HUES64 (cell line): ENCODE results near the gene FLOT1.

ENCODE experiments used
- H3K27ac ChIP-seq: 2 replicates; pipeline ENCODE4 v1.7.0; 2013; ENCODE audit warnings: low read depth, low read length, inconsistent platforms
- H3K27me3 ChIP-seq: 2 replicates; pipeline ENCODE4 v1.6.1; 2013; ENCODE audit warnings: mild to moderate bottlenecking, low read length; ENCODE audit not compliant: insufficient read depth
- H3K36me3 ChIP-seq: 2 replicates; pipeline ENCODE4 v1.6.1; 2013; ENCODE audit warnings: mild to moderate bottlenecking, low read length; ENCODE audit not compliant: insufficient read depth
- H3K4me1 ChIP-seq: 2 replicates; pipeline ENCODE4 v1.6.1; 2013; ENCODE audit warnings: mild to moderate bottlenecking, low read length, moderate library complexity; ENCODE audit not compliant: insufficient read depth
- H3K4me3 ChIP-seq: 2 replicates; pipeline ENCODE4 v1.5.1; 2013; ENCODE audit warnings: mild to moderate bottlenecking, low read length, moderate library complexity
- H3K9ac ChIP-seq: 2 replicates; pipeline ENCODE4 v1.6.1; 2013; ENCODE audit warnings: mild to moderate bottlenecking, low read depth, low read length
- H3K9me3 ChIP-seq: 2 replicates; pipeline ENCODE4 v1.6.1; 2013; ENCODE audit warnings: low read depth, low read length; ENCODE audit not compliant: insufficient read depth
- WGBS: fragments of 150-250, 120-280 bp; methylation state at CpG from one replicate; pipeline ENCODE4 v1.1.7; 2013; ENCODE audit warnings: missing lambda C conversion rate; 5-methylcytosine and 5-hydroxymethylcytosine counted together

Gene FLOT1

DNA sequence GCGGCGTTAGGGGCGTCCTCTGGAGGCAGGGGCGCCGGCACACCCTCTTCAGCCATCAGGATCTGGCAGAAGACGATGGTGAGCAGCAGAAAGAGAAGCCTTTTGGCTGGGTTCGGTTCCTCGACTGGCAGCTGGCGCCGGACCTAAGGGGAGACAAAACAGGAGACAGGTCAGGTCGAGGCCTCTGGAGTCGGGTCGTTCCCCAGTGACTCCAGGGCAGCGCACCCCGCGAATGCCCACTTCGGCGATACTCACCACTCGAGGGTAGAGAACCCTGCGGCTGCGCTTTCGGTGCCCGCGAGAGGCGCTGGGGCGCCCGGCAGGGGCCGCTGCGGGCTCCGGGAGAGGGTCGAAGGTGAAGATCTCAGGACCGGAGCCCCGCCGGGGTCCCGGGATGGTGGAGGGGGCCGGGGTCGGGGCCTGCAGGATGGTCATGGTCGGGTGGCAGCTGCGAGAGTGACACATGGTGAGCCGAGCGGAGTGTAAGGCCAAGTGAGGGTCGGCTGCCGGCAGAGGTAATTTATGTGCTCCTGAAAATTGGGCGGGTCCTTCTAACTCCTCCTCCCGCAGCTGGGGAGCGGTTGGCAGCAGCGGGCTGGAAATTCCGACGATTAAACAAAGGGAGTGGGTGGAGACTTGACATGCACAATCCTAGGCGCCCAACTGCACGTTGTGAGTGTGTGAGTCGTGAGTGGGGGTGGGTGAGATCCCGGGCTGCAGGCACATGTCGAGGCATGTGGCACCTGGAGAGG is 1.7 kb upstream of the FLOT1 start, which contains the start of gene IER3:
TSS of gene IER3 (minus strand) at position 494 of the 752 bp plus-strand sequence. CDS start at position 465, 29 bp downstream.
- H3K27ac ChIP-seq: peak within 1 kb of the TSS; percentile 54
- peak within 1 kb of the TSS; percentile 74 for H3K9ac ChIP-seq
- peak within 1 kb of the TSS; percentile 70 for H3K4me3 ChIP-seq

DNA sequence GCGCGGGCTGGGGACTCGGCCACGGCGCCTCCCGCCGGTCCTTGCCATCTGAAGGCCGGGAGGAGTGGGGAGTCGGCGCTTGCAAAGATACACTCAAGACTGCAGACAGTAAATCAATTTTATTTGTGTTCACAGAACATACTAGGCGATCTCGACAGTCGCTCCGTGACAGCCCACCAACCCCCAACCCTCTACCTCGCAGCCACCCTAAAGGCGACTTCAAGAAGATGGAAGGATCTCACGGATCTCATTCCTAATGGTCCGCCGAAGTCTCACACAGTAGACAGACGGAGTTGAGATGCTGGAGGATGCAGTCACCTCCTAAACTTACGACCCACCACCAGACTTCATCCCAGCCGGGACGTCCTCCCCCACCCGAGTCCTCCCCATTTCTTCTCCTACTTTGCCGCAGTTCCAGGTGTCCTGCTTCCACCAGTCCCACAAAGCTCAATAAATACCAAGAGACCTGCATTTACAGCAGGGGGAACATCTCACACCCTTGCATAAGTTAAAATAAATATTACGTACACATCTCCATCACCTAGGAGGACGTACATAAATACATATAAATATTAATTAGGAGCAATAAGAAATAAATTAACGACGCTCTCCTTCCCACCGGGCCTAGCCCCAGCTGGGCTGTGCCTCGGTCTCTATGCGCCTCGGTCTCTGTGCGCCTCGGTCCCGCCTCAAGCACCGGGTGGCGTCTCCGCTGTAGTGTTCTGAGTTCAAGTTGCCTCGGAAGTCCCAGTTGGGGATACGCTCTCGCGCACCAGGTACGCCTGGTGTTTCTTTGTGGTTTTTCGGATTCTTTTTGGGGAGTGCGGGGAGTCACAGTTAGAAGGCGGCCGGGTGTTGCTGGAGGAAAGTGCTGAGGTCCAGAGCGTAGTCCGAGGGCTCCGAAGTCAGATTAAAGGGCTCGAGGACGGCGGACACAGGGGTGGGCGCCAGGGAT is 889 bp upstream of the FLOT1 start:
- Histone ChIP-seq H3K4me3 (peak overlapping the region; percentile 70), H3K27ac (peak overlapping the region; percentile 76)

More for the DNA sequence above, 1.7 kb upstream of the FLOT1 start, which contains the start of gene IER3:
- Histone ChIP-seq H3K36me3 (peaks cover 20% of the 10 kb centered on the region), H3K4me1 (peaks cover 16% of the 10 kb centered on the region), H3K27me3 (peaks cover 4% of the 10 kb centered on the region; the same call in 1 of the 2 replicates), H3K9me3 (no peaks in the 10 kb centered on the region)
- WGBS: under 1% methylated on average over 54 of the region's 54 CpGs

DNA sequence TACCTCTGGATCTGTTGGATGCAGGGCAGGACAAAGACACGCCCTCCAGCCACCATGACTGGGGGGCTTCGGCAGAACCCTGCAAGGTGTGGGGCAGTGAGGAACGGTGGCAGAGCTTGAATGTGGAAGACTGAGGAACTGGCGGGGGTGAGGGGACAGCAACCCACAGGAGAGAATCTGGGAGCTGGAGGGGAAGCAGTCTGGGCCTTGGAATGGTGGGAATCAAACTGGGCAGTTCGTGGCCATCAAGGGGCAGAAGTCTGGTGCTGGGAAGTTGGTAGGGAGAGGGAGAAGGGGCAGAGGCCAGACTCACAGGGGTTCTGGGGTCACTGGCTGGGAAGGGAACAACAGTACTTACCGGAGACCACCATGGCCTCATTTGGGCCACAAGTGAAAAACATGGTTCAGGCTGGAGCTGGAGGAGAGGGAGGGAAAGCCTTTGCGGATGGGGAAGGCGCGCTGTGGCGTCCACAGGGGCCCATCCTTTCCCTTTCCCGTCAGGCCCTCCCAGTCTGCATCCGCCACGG is 635 bp downstream of the FLOT1 start:
- peak overlapping the region; percentile 70 for H3K4me3 ChIP-seq
- H3K9ac ChIP-seq: peak overlapping the region; percentile 74
- WGBS: 25% methylated on average over 13 of the region's 13 CpGs
- peaks cover 43% of the 10 kb centered on the region for H3K36me3 ChIP-seq
- no peaks in the 10 kb centered on the region for H3K9me3 ChIP-seq
- H3K27ac ChIP-seq: peak overlapping the region; percentile 76; the same call in 1 of the 2 replicates
- peaks cover 12% of the 10 kb centered on the region for H3K4me1 ChIP-seq
- H3K27me3 ChIP-seq: peaks cover 4% of the 10 kb centered on the region; the same call in 1 of the 2 replicates

More for the DNA sequence above, 889 bp upstream of the FLOT1 start:
- H3K4me1 ChIP-seq: peaks cover 12% of the 10 kb centered on the region
- no peaks in the 10 kb centered on the region for H3K9me3 ChIP-seq
- H3K36me3 ChIP-seq: peaks cover 28% of the 10 kb centered on the region
- H3K27me3 ChIP-seq: peaks cover 4% of the 10 kb centered on the region; the same call in 1 of the 2 replicates
- peak overlapping the region; percentile 74 for H3K9ac ChIP-seq
- 1% methylated on average over 53 of the region's 55 CpGs for WGBS

- H3K4me3 ChIP-seq: peak overlapping the region; percentile 70
- WGBS: 90% methylated on average over 8 of the region's 8 CpGs
Observed at GRCh38 chr6:30741063-30741779, 1.3 kb downstream of the FLOT1 start.

GRCh38 chr6:30740540-30740870 is 2.0 kb downstream of the FLOT1 start:
- Histone ChIP-seq H3K4me1 (peaks cover 12% of the 10 kb centered on the region), H3K4me3 (no peak overlapping the region), H3K27ac (no peak overlapping the region), H3K27me3 (peaks cover 4% of the 10 kb centered on the region; the same call in 1 of the 2 replicates), H3K9me3 (no peaks in the 10 kb centered on the region), H3K36me3 (peaks cover 55% of the 10 kb centered on the region), H3K9ac (no peak overlapping the region)
- WGBS: 97% methylated on average over 2 of the region's 2 CpGs

More at GRCh38 chr6:30741063-30741779, 1.3 kb downstream of the FLOT1 start:
- no peak overlapping the region for H3K27ac ChIP-seq
- H3K9me3 ChIP-seq: no peaks in the 10 kb centered on the region
- peaks cover 4% of the 10 kb centered on the region; the same call in 1 of the 2 replicates for H3K27me3 ChIP-seq
- H3K4me1 ChIP-seq: peaks cover 12% of the 10 kb centered on the region
- H3K36me3 ChIP-seq: peaks cover 48% of the 10 kb centered on the region
- peak overlapping the region; percentile 74; the same call in 1 of the 2 replicates for H3K9ac ChIP-seq

GRCh38 chr6:30738532-30738931 is 4.0 kb downstream of the FLOT1 start:
- peaks cover 7% of the 10 kb centered on the region; the same call in 1 of the 2 replicates for H3K4me1 ChIP-seq
- H3K4me3 ChIP-seq: no peak overlapping the region
- H3K27ac ChIP-seq: no peak overlapping the region
- 97% methylated on average over 5 of the region's 6 CpGs for WGBS
- no peak overlapping the region for H3K9ac ChIP-seq
- 0 out of 2 replicates have a peak, but pooled peaks cover 1% of the 10 kb centered on the region for H3K27me3 ChIP-seq
- H3K36me3 ChIP-seq: peaks cover 74% of the 10 kb centered on the region
- H3K9me3 ChIP-seq: no peaks in the 10 kb centered on the region

GRCh38 chr6:30735668-30736314 is 6.7 kb downstream of the FLOT1 start:
- WGBS: 97% methylated on average over 8 of the region's 8 CpGs
- no peak overlapping the region for H3K9ac ChIP-seq

GRCh38 chr6:30732237-30732943 is 10.1 kb downstream of the FLOT1 start:
- Histone ChIP-seq H3K27me3 (no peaks in the 10 kb centered on the region), H3K9ac (no peak overlapping the region), H3K27ac (no peak overlapping the region), H3K4me3 (no peak overlapping the region), H3K36me3 (peaks cover 80% of the 10 kb centered on the region), H3K4me1 (no peaks in the 10 kb centered on the region), H3K9me3 (no peaks in the 10 kb centered on the region)
- WGBS: 95% methylated on average over 12 of the region's 12 CpGs

More at GRCh38 chr6:30735668-30736314, 6.7 kb downstream of the FLOT1 start:
- Histone ChIP-seq H3K4me3 (no peak overlapping the region), H3K27me3 (no peaks in the 10 kb centered on the region), H3K9me3 (no peaks in the 10 kb centered on the region), H3K27ac (no peak overlapping the region), H3K36me3 (peaks cover 83% of the 10 kb centered on the region), H3K4me1 (no peaks in the 10 kb centered on the region)

GRCh38 chr6:30730601-30731435 is 11.7 kb downstream of the FLOT1 start:
- H3K27ac ChIP-seq: no peak overlapping the region
- peaks cover 75% of the 10 kb centered on the region for H3K36me3 ChIP-seq
- no peaks in the 10 kb centered on the region for H3K4me1 ChIP-seq
- WGBS: 57% methylated on average over 27 of the region's 30 CpGs
- no peak overlapping the region; the same call in 1 of the 2 replicates for H3K9ac ChIP-seq
- H3K27me3 ChIP-seq: no peaks in the 10 kb centered on the region
- H3K4me3 ChIP-seq: no peak overlapping the region
- no peaks in the 10 kb centered on the region for H3K9me3 ChIP-seq
